CD4-positive, alpha-beta T cell treated with Interleukin-6 at 100 ng/mL for 8 hours (primary cell): ENCODE measurements around the gene NUCB1.
A peak's percentile ranks its signal among the peaks of the same experiment; 100 is the strongest.

Experiments
- DNase-seq: peaks from one replicate; pipeline ENCODE4 v3.0.0-alpha.2; 2020; ENCODE audit warnings: mixed read lengths, low spot score

Gene NUCB1

DNA sequence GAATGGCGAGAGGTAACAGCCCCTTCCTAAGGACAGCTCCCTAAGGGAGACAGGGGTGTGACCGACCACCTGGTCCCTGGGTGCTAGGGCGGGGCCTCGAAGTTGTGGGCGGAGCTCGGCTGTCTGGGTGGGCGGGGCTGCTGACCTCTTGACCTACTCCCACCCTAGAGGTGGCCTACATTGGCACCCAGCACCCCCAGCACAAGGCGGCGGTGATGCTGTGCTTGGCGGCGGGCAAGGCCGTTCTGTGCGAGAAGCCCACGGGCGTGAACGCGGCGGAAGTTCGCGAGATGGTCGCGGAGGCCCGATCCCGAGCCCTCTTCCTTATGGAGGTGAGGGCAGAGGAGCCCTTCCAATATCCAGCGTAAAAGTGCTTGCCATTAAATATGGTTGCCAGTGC lies 35.8 kb downstream of the NUCB1 start:
- no peak for DNase-seq

DNA sequence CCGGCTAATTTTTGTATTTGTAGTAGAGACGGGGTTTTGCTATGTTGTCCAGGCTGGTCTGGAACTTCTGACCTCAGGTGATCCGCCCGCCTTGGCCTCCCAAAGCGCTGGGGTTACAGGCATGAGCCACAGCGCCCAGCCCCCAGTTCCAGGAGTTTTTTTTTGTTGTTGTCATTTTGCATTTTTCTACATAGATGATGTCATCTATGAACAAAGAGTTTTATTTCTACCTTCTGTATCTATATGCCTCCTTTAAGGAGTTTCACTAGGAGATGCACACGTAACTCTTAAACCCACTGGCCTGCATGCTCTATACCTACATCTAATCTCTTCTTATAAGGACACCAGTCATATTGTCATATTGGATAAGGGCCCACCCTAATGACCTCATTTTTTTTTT lies 38.1 kb downstream of the NUCB1 start:
- no peak for DNase-seq

GRCh38 chr19:48940902-48941301 lies 40.8 kb downstream of the NUCB1 start:
- DNase-seq, result no peak

GRCh38 chr19:48943081-48943480 lies 43.0 kb downstream of the NUCB1 start:
- DNase-seq, result no peak

- no peak for DNase-seq
Measured at GRCh38 chr19:48945415-48945814, 45.3 kb downstream of the NUCB1 start.

GRCh38 chr19:48945817-48946216 lies 45.7 kb downstream of the NUCB1 start:
- no peak for DNase-seq

- no peak for DNase-seq
Measured at GRCh38 chr19:48946463-48947257, 46.5 kb downstream of the NUCB1 start.

- DNase-seq, result no peak
Measured at GRCh38 chr19:48947258-48947542, 47.1 kb downstream of the NUCB1 start.

DNA sequence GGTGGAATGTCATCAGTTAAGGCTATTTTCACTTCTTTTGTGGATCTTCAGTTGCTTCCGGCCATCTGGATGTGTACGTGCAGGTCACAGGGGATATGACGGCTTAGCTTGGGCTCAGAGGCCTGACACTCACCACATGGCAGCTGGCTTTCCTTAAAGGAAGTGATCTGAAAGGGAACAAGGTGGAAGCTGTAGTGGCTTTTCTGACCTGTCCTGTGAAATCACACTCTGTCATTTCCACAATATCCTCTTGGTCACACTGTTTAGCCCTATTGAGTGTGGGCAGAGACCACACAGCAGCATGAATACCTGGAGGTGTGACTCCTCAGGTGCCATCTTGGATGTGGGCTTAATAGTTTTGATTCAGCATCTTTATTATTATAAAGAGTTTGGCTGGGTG lies 50.0 kb downstream of the NUCB1 start:
- DNase-seq, result no peak

- no peak for DNase-seq
Measured at GRCh38 chr19:48950830-48951519, 50.9 kb downstream of the NUCB1 start.

GRCh38 chr19:48953141-48953540 lies 53.0 kb downstream of the NUCB1 start:
- no peak for DNase-seq

- DNase-seq, result no peak
Measured at GRCh38 chr19:48953990-48954594, 54.0 kb downstream of the NUCB1 start.

DNA sequence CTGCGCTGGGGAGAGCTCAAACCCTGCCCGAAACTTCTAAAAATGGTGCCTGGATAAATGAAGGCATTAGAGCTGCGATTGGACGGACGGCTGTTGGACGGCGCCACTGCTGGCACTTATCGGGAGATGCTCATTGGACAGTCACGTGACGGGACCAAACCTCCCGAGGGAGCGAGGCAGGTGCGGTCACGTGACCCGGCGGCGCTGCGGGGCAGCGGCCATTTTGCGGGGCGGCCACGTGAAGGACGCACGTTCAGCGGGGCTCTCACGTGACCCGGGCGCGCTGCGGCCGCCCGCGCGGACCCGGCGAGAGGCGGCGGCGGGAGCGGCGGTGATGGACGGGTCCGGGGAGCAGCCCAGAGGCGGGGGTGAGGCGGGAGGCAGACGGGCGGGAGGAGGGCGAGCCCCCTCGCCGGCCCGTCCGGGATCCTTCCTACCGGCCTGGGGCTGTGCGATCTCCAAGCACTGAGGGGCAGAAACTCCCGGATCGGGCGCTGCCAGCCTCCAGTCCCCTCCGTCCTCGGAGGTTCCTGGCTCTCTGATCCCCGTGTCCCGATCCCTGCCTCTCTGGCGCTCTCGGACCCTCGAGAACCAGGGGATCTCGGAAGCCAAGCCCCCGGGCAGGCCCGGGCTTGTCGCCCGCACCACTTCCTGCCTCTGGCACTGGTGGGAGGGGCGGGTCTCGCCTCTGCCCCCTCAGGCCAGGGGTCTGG lies 54.6 kb downstream of the NUCB1 start, which contains the start of gene BAX:
BAX (plus strand) TSS at position 281 of the 713 bp plus-strand sequence; CDS start at position 335, 54 bp downstream.
- peak; percentile 88 for DNase-seq

DNA sequence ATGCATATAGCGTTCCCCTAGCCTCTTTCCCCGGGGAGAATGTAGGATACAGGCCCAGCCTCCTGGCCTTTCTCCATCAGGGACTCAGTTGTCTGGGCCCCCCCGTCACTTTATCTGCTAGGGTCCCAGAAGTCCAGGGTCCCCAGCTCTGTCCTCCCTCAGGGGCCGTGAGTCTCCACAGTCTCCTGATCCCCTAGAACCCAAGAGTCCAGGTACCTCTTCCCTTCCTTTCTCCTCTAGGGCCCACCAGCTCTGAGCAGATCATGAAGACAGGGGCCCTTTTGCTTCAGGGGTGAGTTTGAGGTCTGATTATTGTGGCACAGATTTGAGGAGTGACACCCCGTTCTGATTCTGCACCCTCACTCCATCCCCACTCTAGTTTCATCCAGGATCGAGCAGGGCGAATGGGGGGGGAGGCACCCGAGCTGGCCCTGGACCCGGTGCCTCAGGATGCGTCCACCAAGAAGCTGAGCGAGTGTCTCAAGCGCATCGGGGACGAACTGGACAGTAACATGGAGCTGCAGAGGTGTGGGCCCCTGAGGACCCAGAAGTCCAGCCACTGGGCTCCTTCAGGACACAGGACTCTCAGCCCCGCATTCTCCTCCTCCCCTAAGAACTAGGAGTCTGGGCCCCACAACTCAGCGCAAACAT lies 55.3 kb downstream of the NUCB1 start:
- no peak for DNase-seq

GRCh38 chr19:48958006-48958405 lies 57.9 kb downstream of the NUCB1 start:
- DNase-seq, result no peak

DNA sequence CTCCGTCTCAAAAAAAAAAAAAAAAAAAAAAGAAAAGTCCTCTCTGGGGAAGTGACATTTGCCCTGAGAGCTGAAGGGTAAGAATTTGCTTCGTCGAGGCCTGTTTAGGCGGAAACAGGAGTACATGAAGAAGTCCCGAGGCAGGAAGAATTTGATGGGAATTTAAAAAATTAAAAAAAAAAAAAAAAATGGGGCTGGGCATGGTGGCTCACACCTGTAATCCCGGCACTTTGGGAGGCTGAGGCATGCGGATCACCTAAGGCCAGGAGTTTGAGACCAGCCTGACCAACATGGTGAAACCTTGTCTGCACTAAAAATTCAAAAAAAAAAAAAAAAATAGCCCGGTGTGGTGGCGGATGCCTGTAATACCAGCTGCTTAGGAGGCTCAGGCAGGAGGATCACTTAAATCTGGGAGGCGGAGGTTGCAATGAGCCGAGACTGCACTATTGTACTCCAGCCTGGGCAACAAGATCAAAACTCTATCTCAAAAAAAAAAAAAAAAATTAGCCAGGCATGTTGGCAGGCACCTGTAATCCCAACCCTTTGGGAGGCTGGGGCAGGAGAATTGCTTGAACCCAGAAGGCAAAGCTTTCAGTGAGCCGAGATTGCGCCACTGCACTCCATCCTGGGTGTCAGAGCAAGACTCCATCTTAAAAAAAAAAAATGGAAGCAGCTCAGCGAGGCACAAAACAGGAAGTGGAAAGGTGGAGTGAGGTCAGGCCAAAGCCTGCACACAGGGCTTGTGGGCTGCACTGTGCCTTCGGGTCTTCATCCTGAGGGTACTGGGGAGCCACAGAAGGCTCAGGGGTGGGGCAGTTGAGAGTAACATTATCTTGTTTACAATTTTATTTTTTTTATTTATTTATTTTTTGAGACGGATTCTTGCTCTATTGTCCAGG lies 59.5 kb downstream of the NUCB1 start:
- no peak for DNase-seq

DNA sequence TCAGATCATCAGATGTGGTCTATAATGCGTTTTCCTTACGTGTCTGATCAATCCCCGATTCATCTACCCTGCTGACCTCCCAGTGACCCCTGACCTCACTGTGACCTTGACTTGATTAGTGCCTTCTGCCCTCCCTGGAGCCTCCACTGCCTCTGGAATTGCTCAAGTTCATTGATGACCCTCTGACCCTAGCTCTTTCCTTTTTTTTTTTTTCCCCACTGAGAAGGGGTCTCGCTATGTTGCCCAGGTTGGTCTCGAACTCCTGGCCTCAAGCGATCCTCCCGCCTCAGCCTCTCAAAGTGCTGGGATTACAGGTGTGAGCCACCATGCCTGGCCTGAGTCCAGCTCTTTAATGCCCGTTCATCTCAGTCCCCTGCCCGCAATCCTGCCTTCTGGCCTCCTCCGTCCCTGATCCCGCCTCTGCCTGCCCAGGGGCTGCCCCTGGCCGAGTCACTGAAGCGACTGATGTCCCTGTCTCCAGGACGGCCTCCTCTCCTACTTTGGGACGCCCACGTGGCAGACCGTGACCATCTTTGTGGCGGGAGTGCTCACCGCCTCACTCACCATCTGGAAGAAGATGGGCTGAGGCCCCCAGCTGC lies 61.0 kb downstream of the NUCB1 start:
- no peak for DNase-seq

DNA sequence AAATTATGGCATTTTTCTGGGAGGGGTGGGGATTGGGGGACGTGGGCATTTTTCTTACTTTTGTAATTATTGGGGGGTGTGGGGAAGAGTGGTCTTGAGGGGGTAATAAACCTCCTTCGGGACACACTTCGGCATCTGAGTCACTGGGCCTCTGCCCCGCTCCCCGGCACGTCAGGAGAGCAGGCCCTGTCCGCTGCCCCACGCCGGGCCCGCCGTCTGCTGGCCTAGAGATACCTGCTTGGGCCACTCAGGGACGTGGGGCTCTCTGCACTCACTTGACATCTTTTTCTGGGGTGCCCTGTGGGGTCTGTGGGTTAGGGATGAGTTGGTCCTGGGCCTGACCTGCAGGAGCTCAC lies 61.5 kb downstream of the NUCB1 start:
- no peak for DNase-seq

GRCh38 chr19:48962029-48962848 lies 62.1 kb downstream of the NUCB1 start:
- DNase-seq, result peak; percentile 28

DNA sequence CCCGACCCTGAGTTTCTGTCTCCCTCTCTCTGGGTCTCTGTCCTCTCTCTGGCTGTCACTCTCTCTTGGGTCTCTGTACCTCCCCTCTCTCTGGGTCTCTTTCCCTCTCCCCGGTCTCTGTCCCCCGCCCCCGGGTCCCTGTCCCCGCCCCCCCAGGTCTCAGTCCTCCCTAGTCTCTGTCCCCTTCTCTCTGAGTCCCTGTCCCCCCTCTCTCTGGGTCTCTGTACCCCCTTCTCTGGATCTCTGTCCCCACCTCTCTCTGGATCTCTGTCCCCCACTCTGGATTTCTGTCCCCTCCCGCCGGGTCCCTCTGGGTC lies 62.7 kb downstream of the NUCB1 start:
- no peak for DNase-seq
